Body of pancreas (tissue), 4 donors: ENCODE data around the gene SPINK13.
"Not testable (repeated sequence)": the region's sequence is repeated elsewhere in the genome, so short reads cannot be mapped to it uniquely, and the experiment has no call there.

Experiments used
- CTCF ChIP-seq, 7 experiments: fragments of 450-650 bp in 4 of 7; fragments of 200-600 bp in 3 of 7; sonication (generic) in 3 of 7; IDR thresholded peaks; one replicate each; pipeline ENCODE4 v1.5.1; 2016 to 2019; ENCODE audit warnings: antibody characterized with exemption in 7 of 7
- POLR2A ChIP-seq, 3 donors: fragments of 450-650 bp; IDR thresholded peaks; one replicate each; pipeline ENCODE4 v1.6.1; 2016; ENCODE audit warnings: antibody characterized with exemption in 3 of 3, mild to moderate bottlenecking in 2 of 3

GRCh38 chr5:148281336-148281735 lies 12.7 kb downstream of the SPINK13 start:
- TF ChIP-seq CTCF, POLR2A (IDR thresholded peaks at IDR 0.05): not testable (repeated sequence)
